GM18502 (cell line): ENCODE results near the gene GDF11.
A peak's percentile ranks its signal among the peaks of the same experiment; 100 is the strongest.

Experiments
- ATAC-seq: cut with Tn5 transposase; IDR thresholded peaks from one replicate; pipeline ENCODE4 v1.9.1; 2021; ENCODE audit warnings: mild to moderate bottlenecking; ENCODE audit not compliant: unreplicated experiment, poor library complexity

The GDF11 gene

DNA sequence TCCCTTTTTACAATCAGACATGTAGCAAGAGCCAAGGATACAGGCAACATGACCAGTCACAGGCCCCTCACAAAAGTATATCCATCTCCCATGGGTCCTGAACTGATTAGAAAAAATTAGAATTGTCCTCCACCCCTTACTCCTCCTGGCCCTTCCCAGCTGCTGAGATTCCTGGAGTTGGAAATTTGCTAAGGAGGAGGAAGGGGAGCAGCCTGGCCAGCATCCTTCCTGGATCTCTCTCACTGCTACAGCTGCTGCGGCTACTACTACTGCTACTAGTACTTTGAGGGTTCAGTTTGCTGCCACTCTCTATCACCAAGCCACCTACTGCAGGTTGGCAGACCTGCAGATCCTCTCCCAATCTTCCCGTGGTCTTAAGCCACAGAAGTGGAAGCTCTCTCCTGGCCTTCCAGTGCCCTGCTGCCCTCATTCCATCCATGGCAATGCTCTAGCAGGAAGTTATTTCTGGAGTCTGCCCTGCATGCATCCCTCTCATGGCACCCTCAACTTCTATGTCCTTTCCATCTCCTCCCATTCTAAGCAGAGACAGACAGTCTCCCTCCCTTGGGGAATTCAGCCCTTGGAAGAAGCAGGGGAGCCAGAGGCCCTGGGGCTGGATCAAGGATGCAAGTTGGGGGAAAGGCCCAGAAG, 36.2 kb upstream of the GDF11 start:
- no peak for ATAC-seq

- no peak for ATAC-seq
These were observed 35.7 kb upstream of the GDF11 start for GRCh38 chr12:55707219-55707671.

- ATAC-seq = peak; percentile 65
These were observed 34.9 kb upstream of the GDF11 start, which contains the start of gene ITGA7 for GRCh38 chr12:55707841-55708694. ITGA7 (minus strand) TSS chr12:55707904; CDS start chr12:55707682, 222 bp downstream.

- ATAC-seq = no peak
These were observed 34.2 kb upstream of the GDF11 start for GRCh38 chr12:55708695-55709233.

- no peak for ATAC-seq
These were observed 31.0 kb upstream of the GDF11 start for GRCh38 chr12:55711786-55712553.

DNA sequence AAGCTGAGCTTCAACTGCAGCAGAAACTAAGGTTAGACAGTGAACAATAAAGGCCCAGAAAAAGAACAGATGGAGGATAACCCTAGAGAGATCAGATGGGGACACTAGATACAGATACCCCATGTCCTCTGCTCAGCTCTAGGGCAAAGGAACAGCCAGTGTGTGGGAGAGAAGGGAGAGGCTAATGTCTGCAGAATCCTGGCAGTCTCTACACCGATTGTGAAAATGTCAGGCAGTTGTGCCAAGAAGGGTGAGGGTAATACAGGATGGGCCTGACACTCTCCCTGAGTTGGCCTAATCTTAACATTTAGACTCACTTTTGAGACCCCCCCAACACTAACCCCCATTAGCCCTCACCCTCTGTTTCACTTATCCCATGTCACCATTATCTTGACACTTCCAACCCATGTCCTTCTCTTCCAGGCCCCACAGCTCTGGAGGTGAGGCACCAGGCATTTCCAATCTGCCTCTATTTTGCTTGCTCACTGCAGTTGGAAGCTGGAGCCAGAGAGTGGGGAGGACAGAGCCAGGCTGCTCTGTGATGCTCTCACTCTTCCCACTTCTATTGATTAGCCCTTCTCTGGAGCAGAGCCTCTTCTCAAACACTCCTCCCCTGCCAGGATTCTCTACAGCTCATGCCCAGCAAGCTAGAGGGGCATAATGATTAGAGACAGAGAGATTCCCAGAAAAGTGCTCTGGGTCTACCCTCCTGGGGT, 30.1 kb upstream of the GDF11 start:
- ATAC-seq = no peak

DNA sequence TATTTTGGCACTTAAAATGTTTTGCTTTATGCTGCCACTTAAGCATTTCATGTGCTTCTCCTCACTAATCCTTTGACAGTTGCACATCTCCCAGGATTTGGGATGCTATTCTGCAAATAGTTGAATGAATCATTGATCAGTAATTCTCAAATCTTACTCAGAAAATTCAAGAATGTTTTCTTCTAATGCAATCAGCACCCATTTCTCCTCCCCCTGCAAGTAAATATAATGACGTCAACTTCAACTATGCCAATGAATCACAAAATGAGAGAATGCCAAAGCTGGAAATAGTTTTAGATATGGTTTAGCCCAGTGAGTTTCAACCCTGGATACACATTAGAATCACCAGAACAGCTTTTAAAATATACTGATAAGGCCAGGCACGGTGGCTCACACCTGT, 29.2 kb upstream of the GDF11 start:
- no peak for ATAC-seq

- no peak for ATAC-seq
These were observed 27.7 kb upstream of the GDF11 start for GRCh38 chr12:55715169-55715764.

DNA sequence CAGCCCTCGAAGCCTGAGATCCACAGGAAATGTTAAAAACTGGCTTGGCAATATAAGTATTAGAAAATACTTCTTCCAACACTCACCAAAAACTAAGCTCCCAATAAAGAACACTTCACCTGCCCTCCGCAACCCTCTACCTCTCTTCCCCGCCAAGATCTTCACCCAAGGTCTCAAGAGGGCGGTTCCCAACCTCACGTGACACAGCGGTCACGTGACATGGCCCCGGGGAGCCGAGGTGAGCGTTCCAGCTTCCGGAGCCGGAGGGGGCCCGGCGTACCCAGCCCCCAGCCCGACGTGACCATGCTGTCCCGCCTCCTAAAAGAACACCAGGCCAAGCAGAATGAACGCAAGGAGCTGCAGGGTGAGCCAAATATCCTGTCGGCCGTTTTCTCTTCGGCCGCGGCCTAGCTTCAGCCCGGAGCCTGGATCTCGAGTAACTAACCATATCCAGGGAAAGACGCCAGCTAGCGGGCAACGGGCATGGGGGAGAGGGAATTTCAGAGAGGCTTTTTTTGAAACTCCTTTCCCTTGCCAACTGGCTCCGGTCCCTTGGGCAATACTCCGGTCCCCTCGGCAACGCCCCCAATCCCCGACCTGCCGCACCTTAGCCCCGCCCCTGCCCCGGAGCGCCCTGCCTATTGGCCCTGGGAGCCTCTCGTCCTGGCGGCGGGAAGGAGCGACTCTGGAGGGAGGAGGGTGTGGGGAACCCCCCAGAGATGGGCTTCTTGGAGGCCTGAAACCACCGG, 26.9 kb upstream of the GDF11 start, which contains the start of gene BLOC1S1:
Gene BLOC1S1, plus strand, starts transcription at position 214 of the 749 bp plus-strand sequence. Its CDS starts 6 bp downstream, at position 220.
- ATAC-seq = peak; percentile 93

DNA sequence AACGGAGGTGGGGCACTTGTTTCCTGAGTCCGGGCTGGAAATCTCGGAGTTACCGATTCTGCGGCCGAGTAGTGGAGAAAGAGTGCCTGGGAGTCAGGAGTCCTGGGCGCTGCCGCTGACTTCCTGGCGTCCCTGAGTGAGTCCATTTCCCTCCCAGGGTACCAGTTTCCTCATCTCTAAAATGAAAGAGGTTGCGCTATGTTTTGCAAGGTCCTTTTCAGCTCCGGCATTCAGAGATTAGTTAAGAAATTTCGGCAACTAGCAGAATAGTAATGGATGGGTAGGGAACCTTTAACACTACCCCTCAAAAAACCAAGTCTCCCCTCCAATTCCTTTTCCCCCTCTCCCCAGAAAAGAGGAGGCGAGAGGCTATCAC, 26.4 kb upstream of the GDF11 start:
- peak; percentile 40 for ATAC-seq

DNA sequence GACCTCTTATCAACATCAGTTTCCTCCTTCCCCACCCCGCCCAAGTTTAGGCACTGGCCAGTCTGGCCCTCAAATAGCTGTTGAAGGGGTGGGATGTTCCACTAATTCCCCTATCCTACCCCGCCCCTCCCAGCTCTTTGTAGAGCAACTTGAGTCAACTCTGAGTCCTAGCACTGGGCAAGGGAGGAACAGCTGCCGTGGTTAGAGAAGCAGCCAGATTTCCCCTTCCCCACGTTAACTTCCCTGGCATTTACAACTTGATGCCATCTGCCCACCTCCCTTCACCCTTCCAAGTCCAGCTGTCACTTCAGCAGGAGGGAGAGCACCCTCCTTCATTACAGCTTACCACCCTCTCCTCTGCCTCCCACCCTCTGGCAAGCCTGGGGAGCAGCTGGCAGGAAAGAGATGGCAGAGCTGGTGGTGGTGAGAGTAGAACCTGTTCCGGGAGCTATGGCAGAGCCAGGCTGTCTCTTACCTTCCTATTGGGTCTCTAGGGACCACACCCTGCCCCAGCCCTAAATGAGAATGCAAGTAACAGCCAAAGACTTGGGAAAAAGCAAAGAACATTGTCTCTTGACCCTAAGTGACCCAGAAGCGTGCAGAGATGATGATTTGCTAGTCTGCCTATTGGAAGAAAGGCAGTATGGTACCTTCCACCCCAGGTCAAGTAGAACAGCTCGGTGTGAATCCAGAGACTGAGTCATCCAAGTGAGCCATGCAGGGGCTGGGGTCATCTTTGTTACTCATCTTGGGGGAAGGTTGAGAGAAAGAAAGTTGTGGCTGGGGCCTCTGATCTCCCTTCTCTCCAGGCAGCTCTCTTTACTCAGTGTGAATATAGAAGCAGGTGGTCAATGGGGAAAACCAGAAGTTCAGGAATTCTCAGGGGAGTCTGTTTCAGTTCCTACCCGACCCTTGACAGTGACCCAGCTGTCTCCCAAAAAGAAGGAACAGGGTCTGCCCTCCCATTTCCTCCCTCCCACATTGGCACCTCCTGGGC, 25.6 kb upstream of the GDF11 start:
- no peak for ATAC-seq

DNA sequence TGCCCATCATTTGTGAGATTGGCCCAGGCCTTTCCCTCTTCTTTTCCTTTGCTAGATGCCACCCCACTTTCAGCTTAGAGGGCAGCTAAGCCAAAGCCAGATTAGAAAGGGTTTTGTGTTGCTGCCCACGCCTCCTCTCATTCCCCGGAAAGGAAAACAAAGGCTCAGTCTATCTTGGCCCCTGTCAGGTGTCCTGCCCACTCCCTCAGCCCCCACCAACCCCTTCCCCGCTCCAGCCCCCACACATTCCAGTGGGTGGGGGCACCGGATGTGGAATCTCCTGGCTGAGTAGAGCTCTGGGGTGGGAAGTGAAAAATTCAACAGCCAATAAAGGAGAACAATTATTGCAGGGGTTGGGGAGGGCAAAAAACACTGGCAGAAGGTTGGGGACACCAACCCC, 24.9 kb upstream of the GDF11 start:
- no peak for ATAC-seq

DNA sequence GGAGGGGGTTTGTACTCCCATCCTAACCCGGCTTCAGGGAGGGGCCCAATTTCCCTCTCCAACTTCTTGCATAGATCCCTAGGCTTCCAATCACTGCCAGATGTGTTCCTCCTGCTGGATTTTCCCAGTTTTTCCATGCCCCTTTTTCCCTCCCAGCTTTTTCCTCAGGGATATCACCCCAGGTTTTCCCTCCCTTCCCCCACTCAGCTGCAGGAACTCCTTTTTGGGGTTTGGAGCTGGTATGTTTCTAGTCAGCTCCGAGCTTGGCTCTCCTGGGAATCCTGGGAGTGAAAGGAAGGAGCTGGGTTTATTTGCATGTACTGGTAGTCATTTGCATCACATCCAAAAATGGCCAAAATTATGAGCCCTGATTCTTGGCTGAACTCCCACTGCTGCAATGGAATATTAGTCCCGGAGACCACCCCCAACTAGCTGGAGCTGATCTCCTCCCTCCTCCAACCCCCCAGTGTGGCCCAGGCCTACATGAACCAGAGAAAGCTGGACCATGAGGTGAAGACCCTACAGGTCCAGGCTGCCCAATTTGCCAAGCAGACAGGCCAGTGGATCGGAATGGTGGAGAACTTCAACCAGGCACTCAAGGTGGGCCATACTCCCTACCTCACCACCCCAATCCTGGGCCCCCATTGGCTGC, 24.2 kb upstream of the GDF11 start:
- no peak for ATAC-seq

DNA sequence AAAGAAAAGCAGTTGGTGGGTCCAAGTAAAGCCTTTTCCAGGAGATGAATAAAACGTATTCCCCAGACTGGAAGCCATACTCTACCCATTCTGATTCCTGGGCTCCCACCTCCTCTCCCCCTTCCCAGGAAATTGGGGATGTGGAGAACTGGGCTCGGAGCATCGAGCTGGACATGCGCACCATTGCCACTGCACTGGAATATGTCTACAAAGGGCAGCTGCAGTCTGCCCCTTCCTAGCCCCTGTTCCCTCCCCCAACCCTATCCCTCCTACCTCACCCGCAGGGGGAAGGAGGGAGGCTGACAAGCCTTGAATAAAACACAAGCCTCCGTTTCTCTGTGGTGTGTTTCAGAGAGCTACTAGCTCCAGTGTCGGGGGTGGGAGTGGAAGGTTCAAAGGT, 23.6 kb upstream of the GDF11 start:
- no peak for ATAC-seq

DNA sequence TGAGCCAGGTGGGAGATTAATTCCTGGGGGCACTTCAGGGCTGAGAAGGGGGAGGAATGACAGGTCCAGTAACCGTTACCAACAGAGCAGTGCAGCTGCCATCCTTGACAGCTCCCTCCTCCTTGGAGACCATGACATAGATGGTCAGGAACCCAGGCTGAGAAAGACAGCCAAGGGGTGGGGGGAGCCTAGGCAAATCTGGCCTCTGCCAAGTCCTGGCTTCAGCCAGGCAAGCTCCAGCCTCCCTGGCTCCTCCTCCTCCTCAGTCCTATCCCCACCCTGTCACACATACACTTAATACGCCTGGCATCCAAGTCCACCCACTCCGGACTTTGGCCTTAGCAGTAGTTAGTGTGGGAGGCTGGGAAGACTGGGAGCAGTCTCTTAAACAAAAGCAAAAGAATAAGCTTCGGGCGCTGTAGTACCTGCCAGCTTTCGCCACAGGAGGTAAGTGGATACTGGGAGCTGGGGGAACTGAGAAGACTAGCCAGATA, 22.8 kb upstream of the GDF11 start, which contains the start of gene RDH5:
Gene RDH5, plus strand, starts transcription at position 323 of the 494 bp plus-strand sequence. CDS start 792 bp downstream, outside the sequence.
- ATAC-seq = no peak

GRCh38 chr12:55720894-55721444, 22.0 kb upstream of the GDF11 start:
- ATAC-seq = no peak
